Left cardiac atrium (tissue), 4 donors: ENCODE measurements around the gene GALK1. TPM values are rescaled to one million over a fixed set of nuclear protein-coding genes. Genes with fewer than 3 reads are reported as not detected.

Source experiments
- ATAC-seq, 2 donors: fragments of 200-7000 bp; cut with Tn5 transposase; one replicate each; pipeline ENCODE4 v1.9.1; 2020; ENCODE audit warnings: mild to moderate bottlenecking in 2 of 2, moderate library complexity in 2 of 2
- DNase-seq: peaks from one replicate; pipeline ENCODE4 v3.0.0-alpha.2; 2020
- intact Hi-C, 2 donors: fragments of 100-400 bp; cut with DNase I; formaldehyde crosslinking; loops; one replicate each; pipeline versions ENCODE4 v1.14.1 to v1.15.1; 2022 to 2023
- total RNA-seq, 2 donors: library from RNA; stranded (reverse); fragmentation: NEBNext Ultra II Directional; extraction: Animal tissue kit (Norgen Biotek cat#: 25700); gene quantifications; one replicate each; pipeline ENCODE4 v1.2.1, GENCODE V29; 2021
- donor health status: DM: no; HTN: yes; CAD: no.
- donor health status: DM: no; HTN: yes; CAD: no; lungs with severe emphysema.
- donor health status: DM: yes; HTN: yes; CAD: no.
- donor health status: Dilated cardiomyopathy.

The GALK1 gene
- total RNA-seq, 2 donors from 2014 or later = 22.0 to 22.9 TPM

DNA sequence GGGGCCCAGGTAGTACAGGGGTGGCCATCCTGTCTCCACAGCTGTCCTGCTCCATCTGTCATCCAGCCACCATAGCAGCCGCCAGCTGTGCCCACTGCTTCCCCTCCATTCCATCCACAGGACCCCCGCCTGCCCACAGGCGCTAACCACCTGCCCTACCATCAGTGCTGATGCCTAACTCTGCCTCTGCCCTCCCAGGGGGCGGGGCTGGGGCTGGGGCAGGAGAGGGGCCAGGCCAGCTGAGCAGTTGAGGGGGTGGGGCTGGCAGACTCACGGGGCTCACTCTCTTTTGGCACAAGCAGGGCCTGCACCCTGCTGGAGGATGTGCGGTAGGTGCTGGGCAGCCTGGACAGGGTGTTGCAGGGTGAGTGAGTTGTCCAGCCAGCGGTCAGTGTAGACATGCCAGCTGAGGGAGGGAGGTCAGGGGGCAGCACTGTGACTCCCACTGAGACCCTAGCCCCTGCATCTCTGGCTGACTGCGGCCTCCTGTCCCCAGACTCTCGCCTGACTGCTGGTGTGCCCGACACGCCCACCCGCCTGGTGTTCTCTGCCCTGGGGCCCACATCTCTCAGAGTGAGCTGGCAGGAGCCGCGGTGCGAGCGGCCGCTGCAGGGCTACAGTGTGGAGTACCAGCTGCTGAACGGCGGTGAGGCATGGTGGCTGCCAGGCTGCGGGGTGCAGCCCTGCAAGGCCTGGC lies 9.6 kb downstream of the GALK1 start:
- DNase-seq (no peak), ATAC-seq (no peak)
- intact Hi-C loops = loop anchor here in 1 of 2 donors (10.0 kb wide), 1 partner anchor 331 kb away; no protein-coding TSS in a partner anchor

- peak in 1 of 2 donors; percentile 20 for ATAC-seq
- intact Hi-C loops = loop anchor here (5.0 to 10.0 kb wide), 2 partner anchors 122 to 330 kb away; partner anchors contain the start of gene SMIM5 (in 1 of the 2)
- DNase-seq = no peak
Measured at GRCh38 chr17:75754378-75755204, 10.4 kb downstream of the GALK1 start.

DNA sequence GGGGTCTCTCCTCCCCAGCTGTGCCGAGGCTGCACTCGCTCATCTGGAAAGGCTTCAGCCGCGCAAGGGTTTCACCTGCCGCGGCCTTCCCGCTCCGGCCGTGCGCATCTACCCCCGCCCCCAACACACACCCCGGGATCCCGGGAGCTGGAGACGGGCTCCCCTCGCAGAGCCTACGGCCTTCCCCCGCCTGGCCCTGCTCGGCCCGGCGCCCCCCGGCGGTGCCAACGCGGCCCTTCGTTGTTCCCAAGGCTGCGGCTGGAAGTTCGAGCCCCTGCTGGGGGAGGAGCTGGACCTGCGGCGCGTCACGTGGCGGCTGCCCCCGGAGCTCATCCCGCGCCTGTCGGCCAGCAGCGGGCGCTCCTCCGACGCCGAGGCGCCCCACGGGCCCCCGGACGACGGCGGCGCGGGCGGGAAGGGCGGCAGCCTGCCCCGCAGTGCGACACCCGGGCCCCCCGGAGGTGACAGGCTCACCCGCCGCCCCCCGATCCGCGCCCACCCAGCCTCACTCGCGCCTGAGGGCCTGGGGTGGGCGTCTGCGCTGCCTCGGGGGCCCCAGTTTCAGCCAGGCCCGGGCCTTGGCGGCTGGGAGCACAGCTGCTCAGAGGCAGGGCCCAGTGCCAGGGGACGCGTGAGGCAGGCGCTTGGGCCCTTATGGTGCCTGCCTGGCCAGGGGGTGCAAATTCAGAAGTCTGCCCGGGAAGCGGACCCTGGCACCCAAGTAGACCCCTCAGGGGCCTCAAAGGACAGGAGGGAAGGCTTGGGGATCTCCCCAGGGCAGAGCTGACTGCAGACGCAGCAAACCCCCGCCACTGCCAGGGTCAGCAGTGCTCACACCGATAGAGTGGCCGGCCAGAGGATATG lies 11.2 kb downstream of the GALK1 start:
- intact Hi-C loops = loop anchor here (5.0 to 10.0 kb wide), 2 partner anchors 121 to 329 kb away; partner anchors contain the start of gene SMIM5 (in 1 of the 2)
- ATAC-seq = peak; percentile 67 to 83
- peak; percentile 77 for DNase-seq

- DNase-seq = no peak
- no peak for ATAC-seq
- intact Hi-C loops = loop anchor here (5.0 to 10.0 kb wide), 2 partner anchors 121 to 328 kb away; partner anchors contain the start of gene SMIM5 (in 1 of the 2)
Measured at GRCh38 chr17:75752802-75753513, 12.0 kb downstream of the GALK1 start.

- no peak for ATAC-seq
- intact Hi-C loops = loop anchor here (5.0 to 10.0 kb wide), 2 partner anchors 120 to 328 kb away; partner anchors contain the start of gene SMIM5 (in 1 of the 2)
Measured at GRCh38 chr17:75752405-75752709, 12.6 kb downstream of the GALK1 start.

GRCh38 chr17:75751676-75752404 lies 13.2 kb downstream of the GALK1 start:
- ATAC-seq (no peak), DNase-seq (no peak)
- intact Hi-C loops = loop anchor here (5.0 to 10.0 kb wide), 2 partner anchors 120 to 327 kb away; partner anchors contain the start of gene SMIM5 (in 1 of the 2)

More at GRCh38 chr17:75752405-75752709, 12.6 kb downstream of the GALK1 start:
- no peak for DNase-seq

DNA sequence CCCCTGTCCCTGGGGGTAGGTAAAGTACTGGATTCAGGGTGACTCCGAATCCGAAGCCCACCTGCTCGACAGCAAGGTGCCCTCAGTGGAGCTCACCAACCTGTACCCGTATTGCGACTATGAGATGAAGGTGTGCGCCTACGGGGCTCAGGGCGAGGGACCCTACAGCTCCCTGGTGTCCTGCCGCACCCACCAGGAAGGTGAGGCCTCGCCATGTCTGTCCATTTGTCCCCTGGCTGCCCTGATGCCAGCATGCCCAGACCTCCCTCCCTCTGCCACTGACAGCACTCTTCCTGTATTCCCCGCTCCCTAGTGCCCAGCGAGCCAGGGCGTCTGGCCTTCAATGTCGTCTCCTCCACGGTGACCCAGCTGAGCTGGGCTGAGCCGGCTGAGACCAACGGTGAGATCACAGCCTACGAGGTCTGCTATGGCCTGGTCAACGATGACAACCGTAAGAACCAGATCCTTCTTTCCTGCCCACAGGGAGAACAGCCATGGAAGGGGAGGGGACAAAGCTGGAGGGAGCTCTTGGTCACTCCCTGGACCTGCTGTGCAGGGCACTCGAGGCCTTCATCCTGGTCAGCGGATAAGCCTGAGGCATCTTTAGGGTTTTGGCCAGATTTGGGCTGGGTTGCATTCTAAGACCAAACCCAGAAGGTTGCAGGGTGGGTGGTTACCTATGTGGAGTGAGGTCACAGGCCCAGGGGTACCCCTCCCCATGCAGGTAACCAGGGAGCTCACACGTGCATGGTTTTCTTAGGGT lies 14.2 kb downstream of the GALK1 start:
- no peak for DNase-seq
- no peak for ATAC-seq
- intact Hi-C loops = loop anchor here (5.0 to 10.0 kb wide), 2 partner anchors 119 to 326 kb away; partner anchors contain the start of gene SMIM5 (in 1 of the 2)

GRCh38 chr17:75749545-75750389 lies 15.2 kb downstream of the GALK1 start:
- intact Hi-C loops = loop anchor here (5.0 to 10.0 kb wide), 3 partner anchors 72 to 325 kb away; partner anchors contain the start of gene SMIM5 (in 1 of the 2)
- peak; percentile 65 to 79 for ATAC-seq
- DNase-seq = peak; percentile 91

GRCh38 chr17:75748706-75749105 lies 16.3 kb downstream of the GALK1 start:
- intact Hi-C loops = loop anchor here in 1 of 2 donors (5.0 kb wide), 1 partner anchor 71 kb away; no protein-coding TSS in a partner anchor
- DNase-seq (no peak), ATAC-seq (no peak)

- intact Hi-C loops = no loop called here
- no peak for DNase-seq
- ATAC-seq = no peak
Measured at GRCh38 chr17:75743625-75744206, 21.3 kb downstream of the GALK1 start.

- ATAC-seq (no peak), DNase-seq (no peak)
- intact Hi-C loops = no loop called here
Measured at GRCh38 chr17:75742337-75742736, 22.7 kb downstream of the GALK1 start.

- intact Hi-C loops = no loop called here
- DNase-seq = no peak
- no peak for ATAC-seq
Measured at GRCh38 chr17:75740631-75741077, 24.3 kb downstream of the GALK1 start.

DNA sequence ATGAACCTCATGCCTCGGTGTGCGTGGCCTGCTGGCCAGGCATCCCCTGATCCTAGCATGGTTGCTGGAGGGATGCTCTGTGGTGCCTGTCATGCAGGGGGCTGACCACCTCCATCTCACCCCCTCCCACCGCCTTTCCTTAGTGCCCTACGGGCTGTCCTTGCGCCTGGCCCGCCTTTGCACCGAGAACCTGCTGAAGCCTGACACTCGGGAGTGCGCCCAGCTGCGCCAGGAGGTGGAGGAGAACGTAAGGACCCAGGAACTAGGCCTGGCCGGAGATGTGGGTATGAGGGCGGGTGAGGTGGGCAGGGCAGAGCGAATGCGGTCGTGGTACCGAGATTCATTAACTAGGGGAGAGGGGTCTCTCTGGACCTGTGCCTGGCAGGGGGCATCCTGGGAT lies 24.8 kb downstream of the GALK1 start:
- DNase-seq (no peak), ATAC-seq (no peak)
- intact Hi-C loops = no loop called here

DNA sequence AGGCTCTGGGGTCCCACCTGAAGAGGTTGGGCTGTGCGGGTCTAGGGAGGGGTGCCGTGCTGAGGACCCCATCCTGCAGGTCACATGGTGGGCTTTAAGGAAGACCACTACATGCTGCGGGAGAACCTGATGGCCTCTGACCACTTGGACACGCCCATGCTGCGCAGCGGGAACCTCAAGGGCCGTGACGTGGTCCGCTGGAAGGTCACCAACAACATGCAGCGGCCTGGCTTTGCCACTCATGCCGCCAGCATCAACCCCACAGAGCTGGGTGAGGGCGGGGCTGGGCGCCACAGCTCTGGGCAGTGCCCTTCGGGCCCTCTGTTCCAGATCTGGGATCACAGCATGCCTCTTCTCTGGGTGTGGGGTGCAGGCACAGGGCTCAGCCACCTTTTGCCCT lies 25.2 kb downstream of the GALK1 start:
- ATAC-seq (no peak), DNase-seq (no peak)
- intact Hi-C loops = no loop called here

GRCh38 chr17:75739174-75739573 lies 25.8 kb downstream of the GALK1 start:
- DNase-seq = no peak
- ATAC-seq = no peak
- intact Hi-C loops = no loop called here
